ENCODE measurements around the gene E2F8.
"Not testable (repeated sequence)": the region's sequence is repeated elsewhere in the genome, so short reads cannot be mapped to it uniquely, and the experiment has no call there.

E2F8 gene

GRCh38 chr11:19240420-19241259 is at the start of gene E2F8:
E2F8 (minus strand) TSS chr11:19240945; CDS start chr11:19240121, 824 bp downstream.
- peak; percentile 63 to 74 for DNase-seq (ENCODE audit: low read depth in 2 of 2)

- no peak for DNase-seq (ENCODE audit: low read depth in 2 of 2)
Observed at GRCh38 chr11:19290356-19290755, 49.6 kb upstream of the E2F8 start.

GRCh38 chr11:19288256-19288655 is 47.5 kb upstream of the E2F8 start:
- no peak for DNase-seq (ENCODE audit: low read depth in 2 of 2)

- no peak for DNase-seq (ENCODE audit: low read depth in 2 of 2)
Observed at GRCh38 chr11:19286411-19286810, 45.7 kb upstream of the E2F8 start.

- no peak for DNase-seq (ENCODE audit: low read depth in 2 of 2)
Observed at GRCh38 chr11:19284881-19285280, 44.1 kb upstream of the E2F8 start.

GRCh38 chr11:19283991-19284390 is 43.2 kb upstream of the E2F8 start:
- DNase-seq (ENCODE audit: low read depth in 2 of 2): no peak

GRCh38 chr11:19281555-19281954 is 40.8 kb upstream of the E2F8 start:
- no peak for DNase-seq (ENCODE audit: low read depth in 2 of 2)

GRCh38 chr11:19281041-19281440 is 40.3 kb upstream of the E2F8 start:
- DNase-seq (ENCODE audit: low read depth in 2 of 2): no peak

- no peak for DNase-seq (ENCODE audit: low read depth in 2 of 2)
Observed at GRCh38 chr11:19279451-19279850, 38.7 kb upstream of the E2F8 start.

- DNase-seq (ENCODE audit: low read depth in 2 of 2): no peak
Observed at GRCh38 chr11:19276859-19277808, 36.4 kb upstream of the E2F8 start.

- no peak for DNase-seq (ENCODE audit: low read depth in 2 of 2)
Observed at GRCh38 chr11:19275496-19275895, 34.8 kb upstream of the E2F8 start.

- DNase-seq (ENCODE audit: low read depth in 2 of 2): not testable (repeated sequence)
Observed at GRCh38 chr11:19273219-19273618, 32.5 kb upstream of the E2F8 start.

- no peak for DNase-seq (ENCODE audit: low read depth in 2 of 2)
Observed at GRCh38 chr11:19268909-19269308, 28.2 kb upstream of the E2F8 start.

GRCh38 chr11:19267567-19267966 is 26.8 kb upstream of the E2F8 start:
- no peak for DNase-seq (ENCODE audit: low read depth in 2 of 2)

GRCh38 chr11:19263333-19263732 is 22.6 kb upstream of the E2F8 start:
- DNase-seq (ENCODE audit: low read depth in 2 of 2): no peak

GRCh38 chr11:19259487-19260345 is 19.0 kb upstream of the E2F8 start:
- DNase-seq (ENCODE audit: low read depth in 2 of 2): peak; percentile 46 to 53

- no peak for DNase-seq (ENCODE audit: low read depth in 2 of 2)
Observed at GRCh38 chr11:19258641-19259230, 18.0 kb upstream of the E2F8 start.

- DNase-seq (ENCODE audit: low read depth in 2 of 2): not testable (repeated sequence)
Observed at GRCh38 chr11:19254441-19254840, 13.7 kb upstream of the E2F8 start.

GRCh38 chr11:19253817-19254216 is 13.1 kb upstream of the E2F8 start:
- DNase-seq (ENCODE audit: low read depth in 2 of 2): no peak

- DNase-seq (ENCODE audit: low read depth in 2 of 2): no peak
Observed at GRCh38 chr11:19253153-19253745, 12.5 kb upstream of the E2F8 start.

Measured in stimulated activated CD4-positive, alpha-beta T cell treated with anti-CD3 and anti-CD28 coated beads, Interleukin-1b, Interleukin-23, amount 100 ng/mL, for 4 hours (primary cell).